ENCODE data around the gene GRID1. TPM values are rescaled to one million over a fixed set of nuclear protein-coding genes. Genes with fewer than 3 reads are reported as not detected.

GRID1 gene
- total RNA-seq, 1 donor from 2014 or later, result 9.2 TPM

DNA sequence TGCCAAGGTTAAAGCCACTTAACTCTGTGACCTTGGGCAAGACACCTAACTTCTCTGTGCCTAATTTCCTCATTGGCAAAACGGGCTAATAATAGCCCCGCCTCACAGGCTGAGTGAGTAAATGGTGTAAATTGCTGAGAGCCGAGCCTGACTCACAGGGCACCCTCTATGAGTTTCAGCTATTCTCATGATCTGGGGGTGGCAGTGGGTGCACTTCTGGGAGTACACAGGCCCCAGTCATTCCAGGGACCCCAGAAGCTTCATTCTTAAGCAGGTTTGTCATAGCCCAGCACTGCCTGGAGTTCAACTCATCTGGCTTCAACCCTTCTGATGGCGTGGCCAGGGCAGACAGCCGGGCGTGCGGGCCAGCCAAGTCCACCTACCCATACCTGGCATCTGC is 137.2 kb downstream of the GRID1 start:
- Mint-ChIP-seq H3K4me3 (no peak overlapping the region), H3K36me3 (no peaks in the 10 kb centered on the region), H3K9me3 (no peaks in the 10 kb centered on the region), H3K27me3 (peaks cover 3% of the 10 kb centered on the region), H3K27ac (no peak overlapping the region), H3K4me1 (ENCODE audit: unreplicated experiment) (peaks cover 5% of the 10 kb centered on the region)
- no peak for DNase-seq (ENCODE audit: extremely low spot score, unreplicated experiment)
- no peak for TF ChIP-seq CTCF (conservative IDR thresholded peaks at IDR 0.05)

GRCh38 chr10:86227501-86228258 is 138.9 kb downstream of the GRID1 start:
- Mint-ChIP-seq H3K9me3 (no peaks in the 10 kb centered on the region), H3K27me3 (peaks cover 3% of the 10 kb centered on the region), H3K36me3 (no peaks in the 10 kb centered on the region), H3K27ac (no peak overlapping the region), H3K4me1 (ENCODE audit: unreplicated experiment) (peaks cover 5% of the 10 kb centered on the region), H3K4me3 (no peak overlapping the region)
- TF ChIP-seq CTCF (conservative IDR thresholded peaks at IDR 0.05), result no peak
- no peak for DNase-seq (ENCODE audit: extremely low spot score, unreplicated experiment)

GRCh38 chr10:86226781-86227201 is 139.8 kb downstream of the GRID1 start:
- no peaks in the 10 kb centered on the region for H3K9me3 Mint-ChIP-seq
- no peak overlapping the region for H3K27ac Mint-ChIP-seq
- no peak for DNase-seq (ENCODE audit: extremely low spot score, unreplicated experiment)
- no peaks in the 10 kb centered on the region for H3K36me3 Mint-ChIP-seq
- no peak for TF ChIP-seq CTCF (conservative IDR thresholded peaks at IDR 0.05)
- peaks cover 3% of the 10 kb centered on the region for H3K27me3 Mint-ChIP-seq
- no peak overlapping the region for H3K4me3 Mint-ChIP-seq
- H3K4me1 Mint-ChIP-seq (ENCODE audit: unreplicated experiment), result peaks cover 5% of the 10 kb centered on the region

- DNase-seq (ENCODE audit: extremely low spot score, unreplicated experiment), result no peak
- TF ChIP-seq CTCF (conservative IDR thresholded peaks at IDR 0.05), result no peak
- Mint-ChIP-seq H3K9me3 (no peaks in the 10 kb centered on the region), H3K4me1 (ENCODE audit: unreplicated experiment) (peaks cover 5% of the 10 kb centered on the region), H3K36me3 (no peaks in the 10 kb centered on the region), H3K4me3 (no peak overlapping the region), H3K27ac (no peak overlapping the region), H3K27me3 (peaks cover 6% of the 10 kb centered on the region)
These were observed 140.6 kb downstream of the GRID1 start for GRCh38 chr10:86226016-86226415.

DNA sequence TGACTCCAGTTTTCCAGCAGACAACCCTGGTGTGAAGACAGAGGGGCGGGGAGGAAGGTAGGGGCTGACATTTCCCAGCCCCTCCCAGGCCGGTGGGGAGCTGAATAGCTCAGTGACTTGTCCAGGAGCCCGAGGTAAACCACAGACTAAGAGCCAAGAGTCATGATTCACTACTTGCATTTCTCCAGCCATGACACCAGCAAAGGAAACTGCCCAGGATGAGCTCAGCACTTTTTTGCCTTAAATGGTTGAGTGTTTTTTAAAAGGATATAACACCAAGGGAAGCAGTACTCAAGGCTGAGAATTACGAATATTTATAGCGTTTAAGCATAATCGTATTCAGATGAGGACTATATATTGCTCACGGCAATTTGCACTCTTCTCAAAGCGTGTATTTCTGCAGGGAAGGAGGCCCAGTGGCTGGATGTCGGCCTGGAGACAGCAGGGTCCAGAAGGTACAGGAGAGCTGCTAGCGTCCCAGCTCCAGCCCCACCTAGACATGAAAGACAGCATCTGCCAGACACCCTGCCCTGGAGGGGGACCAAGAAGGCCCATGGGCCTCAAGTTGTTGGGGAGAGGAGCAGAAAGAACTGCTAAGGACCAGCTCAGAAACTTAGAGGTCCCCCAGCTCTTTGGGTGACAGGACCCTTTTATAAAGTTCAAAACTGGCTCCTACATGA is 141.4 kb downstream of the GRID1 start:
- H3K4me3 Mint-ChIP-seq, result no peak overlapping the region
- H3K27ac Mint-ChIP-seq, result no peak overlapping the region
- peaks cover 5% of the 10 kb centered on the region for H3K4me1 Mint-ChIP-seq (ENCODE audit: unreplicated experiment)
- peaks cover 6% of the 10 kb centered on the region for H3K27me3 Mint-ChIP-seq
- no peaks in the 10 kb centered on the region for H3K9me3 Mint-ChIP-seq
- no peak for DNase-seq (ENCODE audit: extremely low spot score, unreplicated experiment)
- H3K36me3 Mint-ChIP-seq, result no peaks in the 10 kb centered on the region
- no peak for TF ChIP-seq CTCF (conservative IDR thresholded peaks at IDR 0.05)

All from type B pancreatic cell (in vitro differentiated cells).